Psoas muscle (tissue), 8 donors: ENCODE data around the gene COL12A1. TPM values are rescaled to one million over a fixed set of nuclear protein-coding genes. Genes with fewer than 3 reads are reported as not detected.

ENCODE experiments used
- ATAC-seq, 4 donors: fragments of 200-7000 bp; cut with Tn5 transposase; one replicate each; pipeline ENCODE4 v1.9.1; 2020; ENCODE audit warnings: moderate library complexity in 3 of 4, mild to moderate bottlenecking in 2 of 4
- DNase-seq, 2 donors: peaks; one replicate each; pipeline ENCODE4 v3.0.0-alpha.2; 2020
- H3K27ac ChIP-seq: fragments of 200-600 bp; one replicate; pipeline ENCODE4 v1.8.0; 2022
- H3K27me3 ChIP-seq, 3 donors: fragments of 200-600 bp in 1 of 3; one replicate each; pipeline versions ENCODE4 v1.6.1 to v1.8.0; 2013 to 2022; ENCODE audit warnings: low read length in 2 of 3, mild to moderate bottlenecking in 2 of 3, moderate library complexity in 1 of 3; ENCODE audit not compliant: insufficient read depth in 3 of 3
- H3K36me3 ChIP-seq, 2 donors: fragments of 200-600 bp in 1 of 2; one replicate each; pipeline versions ENCODE4 v1.6.1 to v1.8.0; 2013 to 2022; ENCODE audit warnings: low read depth in 1 of 2, mild to moderate bottlenecking in 1 of 2, moderate library complexity in 1 of 2; ENCODE audit not compliant: insufficient read depth in 1 of 2
- H3K4me1 ChIP-seq: fragments of 200-600 bp; one replicate; pipeline ENCODE4 v1.8.0; 2022
- H3K4me3 ChIP-seq: fragments of 200-600 bp; one replicate; pipeline ENCODE4 v1.8.0; 2022; ENCODE audit warnings: mild to moderate bottlenecking
- H3K9me3 ChIP-seq: fragments of 200-600 bp; one replicate; pipeline ENCODE4 v1.8.0; 2022
- CTCF ChIP-seq: fragments of 200-600 bp; IDR thresholded peaks from one replicate; pipeline ENCODE4 v1.8.0; 2022; ENCODE audit warnings: antibody characterized with exemption
- WGBS, 3 donors: extraction: QIAGEN DNeasy Blood & Tissue Kit; methylation state at CpG; one replicate each; pipeline versions ENCODE4 v1.1.6 to v1.1.7; 2013; 5-methylcytosine and 5-hydroxymethylcytosine counted together
- intact Hi-C, 2 donors: fragments of 100-400 bp; cut with DNase I; formaldehyde crosslinking; loops; one replicate each; pipeline versions ENCODE4 v1.11.0 to v1.14.2; 2022
- polyA plus RNA-seq, 3 donors: library from polyadenylated mRNA; stranded (reverse); fragments of 200-250 nt; gene quantifications; one replicate each; pipeline ENCODE4 v1.2.3, GENCODE V29; 2013
- total RNA-seq, 4 donors: library from RNA; stranded (reverse); fragmentation: NEBNext Ultra II Directional in 2 of 4; extraction: Animal tissue kit (Norgen Biotek cat#: 25700) in 2 of 4; gene quantifications; one replicate each; pipeline versions ENCODE4 v1.2.1 to v1.2.4, GENCODE V29; 2021 to 2023
- donor health status: healthy with polysubstance abuse.
- donor health status: DM: no; HTN: no; CAD: no; lungs with moderate emphysema.
- donor health status: Bipolar disorder and iron deficiency.
- donor health status: healthy.
- donor health status: DM: yes; HTN: yes; CAD: no.
- donor health status: DM: no; HTN: no; CAD: no.
- donor health status: DM: no; HTN: no; CAD: no.
- donor health status: DM: yes; HTN: yes; CAD: no.

The COL12A1 gene
- total and polyA plus RNA-seq, 7 donors: 2.7 to 23.2 (median 5.9) TPM

DNA sequence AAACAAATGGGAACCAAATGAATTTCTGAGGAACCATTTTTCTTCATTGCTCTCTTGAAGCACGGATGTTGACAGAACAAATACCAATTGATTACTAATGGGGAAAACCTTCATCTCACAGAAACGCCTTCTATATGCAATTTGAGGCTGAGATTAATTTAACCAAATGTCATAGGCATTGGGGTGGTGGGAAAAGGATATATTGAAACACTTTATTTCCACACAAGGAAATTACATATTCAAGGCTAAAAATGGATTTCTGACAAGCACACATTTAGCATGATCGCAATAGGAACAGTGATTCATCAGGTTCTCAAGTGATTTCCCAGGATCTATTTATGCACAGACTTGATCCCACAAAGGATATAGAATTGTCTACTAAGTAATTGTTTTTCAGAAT, 88.9 kb downstream of the COL12A1 start:
- DNase-seq (no peak), ATAC-seq (no peak)
- no peaks in the 10 kb centered on the region for H3K36me3 ChIP-seq
- intact Hi-C loops: no loop called here
- H3K4me3 ChIP-seq: no peak overlapping the region
- no peak overlapping the region for H3K27ac ChIP-seq
- no peak for TF ChIP-seq CTCF
- H3K27me3 ChIP-seq: no peaks in the 10 kb centered on the region
- no peaks in the 10 kb centered on the region for H3K4me1 ChIP-seq
- H3K9me3 ChIP-seq: no peaks in the 10 kb centered on the region
- 89 to 94% (median 91%) methylated on average over 3 of the region's 3 CpGs for WGBS, 3 donors

GRCh38 chr6:75115481-75115880, 90.4 kb downstream of the COL12A1 start:
- DNase-seq (no peak), ATAC-seq (no peak)
- 58 to 64% (median 60%) methylated on average over 3 of the region's 3 CpGs for WGBS, 3 donors
- intact Hi-C loops: no loop called here
- no peak overlapping the region for H3K27ac ChIP-seq
- H3K4me1 ChIP-seq: no peaks in the 10 kb centered on the region
- H3K27me3 ChIP-seq: no peaks in the 10 kb centered on the region
- H3K36me3 ChIP-seq: no peaks in the 10 kb centered on the region
- H3K4me3 ChIP-seq: no peak overlapping the region
- H3K9me3 ChIP-seq: no peaks in the 10 kb centered on the region
- no peak for TF ChIP-seq CTCF

GRCh38 chr6:75114806-75115205, 91.0 kb downstream of the COL12A1 start:
- Histone ChIP-seq H3K36me3 (no peaks in the 10 kb centered on the region), H3K27ac (no peak overlapping the region), H3K4me1 (no peaks in the 10 kb centered on the region), H3K27me3 (no peaks in the 10 kb centered on the region), H3K9me3 (no peaks in the 10 kb centered on the region), H3K4me3 (no peak overlapping the region)
- 61 to 70% (median 68%) methylated on average over 2 of the region's 2 CpGs for WGBS, 3 donors
- DNase-seq: no peak
- TF ChIP-seq CTCF: no peak
- ATAC-seq: no peak
- intact Hi-C loops: no loop called here

GRCh38 chr6:75114195-75114594, 91.7 kb downstream of the COL12A1 start:
- ATAC-seq (no peak), DNase-seq (no peak)
- no peaks in the 10 kb centered on the region for H3K9me3 ChIP-seq
- H3K27me3 ChIP-seq: no peaks in the 10 kb centered on the region
- no peak overlapping the region for H3K4me3 ChIP-seq
- intact Hi-C loops: no loop called here
- TF ChIP-seq CTCF: no peak
- no peaks in the 10 kb centered on the region for H3K4me1 ChIP-seq
- no peak overlapping the region for H3K27ac ChIP-seq
- H3K36me3 ChIP-seq: no peaks in the 10 kb centered on the region

DNA sequence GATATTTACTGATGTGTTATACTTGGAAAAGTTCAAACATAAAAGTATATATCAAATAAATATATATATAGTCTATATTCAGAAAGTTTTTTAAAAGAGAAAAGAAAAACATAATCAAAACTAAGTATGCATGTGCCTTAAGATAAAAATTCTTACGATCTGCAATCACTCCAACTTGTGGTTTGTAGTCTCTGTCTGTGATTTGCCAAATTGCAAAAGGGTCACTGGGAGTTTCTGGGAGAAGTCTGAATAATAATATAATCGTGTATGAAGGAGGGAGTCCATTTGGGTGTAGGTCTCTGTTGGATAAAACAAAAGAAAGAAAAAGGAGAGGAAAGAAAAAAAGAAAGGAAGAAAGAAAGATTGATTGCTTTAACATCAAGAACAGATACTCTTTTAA, 92.4 kb downstream of the COL12A1 start:
- Histone ChIP-seq H3K4me1 (no peaks in the 10 kb centered on the region), H3K4me3 (no peak overlapping the region), H3K36me3 (no peaks in the 10 kb centered on the region), H3K9me3 (no peaks in the 10 kb centered on the region), H3K27ac (no peak overlapping the region), H3K27me3 (no peaks in the 10 kb centered on the region)
- TF ChIP-seq CTCF: no peak
- intact Hi-C loops: no loop called here
- DNase-seq: no peak
- 65 to 79% (median 68%) methylated on average over 2 of the region's 2 CpGs for WGBS, 3 donors
- no peak for ATAC-seq
